ENCODE measurements around the gene ARMH3. TPM values are rescaled to one million over a fixed set of nuclear protein-coding genes. Genes with fewer than 3 reads are reported as not detected.

Gene ARMH3
- total RNA-seq, 1 donor from 2014 or later = 20.0 TPM

GRCh38 chr10:101974091-101974971 lies 81.6 kb downstream of the ARMH3 start:
- peak; percentile 8 for DNase-seq

- DNase-seq = no peak
These were observed 83.2 kb downstream of the ARMH3 start for GRCh38 chr10:101972761-101973160.

- no peak for DNase-seq
These were observed 86.5 kb downstream of the ARMH3 start for GRCh38 chr10:101969412-101969922.

GRCh38 chr10:101968940-101969321 lies 87.0 kb downstream of the ARMH3 start:
- no peak for DNase-seq

GRCh38 chr10:101968286-101968939 lies 87.6 kb downstream of the ARMH3 start:
- peak; percentile 12 for DNase-seq

GRCh38 chr10:101967713-101968112 lies 88.3 kb downstream of the ARMH3 start:
- DNase-seq = no peak

- DNase-seq = no peak
These were observed 88.9 kb downstream of the ARMH3 start for GRCh38 chr10:101967119-101967518.

GRCh38 chr10:101965075-101965765 lies 90.8 kb downstream of the ARMH3 start:
- no peak for DNase-seq

GRCh38 chr10:101961591-101962498 lies 94.1 kb downstream of the ARMH3 start:
- DNase-seq = no peak

- DNase-seq = no peak
These were observed 95.0 kb downstream of the ARMH3 start for GRCh38 chr10:101960879-101961395.

- no peak for DNase-seq
These were observed 96.5 kb downstream of the ARMH3 start for GRCh38 chr10:101959346-101959916.

- no peak for DNase-seq
These were observed 97.3 kb downstream of the ARMH3 start for GRCh38 chr10:101958691-101959090.

GRCh38 chr10:101956898-101957297 lies 99.1 kb downstream of the ARMH3 start:
- DNase-seq = no peak

- no peak for DNase-seq
These were observed 99.9 kb downstream of the ARMH3 start for GRCh38 chr10:101956117-101956516.

- DNase-seq = no peak
These were observed 103.8 kb downstream of the ARMH3 start for GRCh38 chr10:101952191-101952590.

GRCh38 chr10:101950213-101950612 lies 105.8 kb downstream of the ARMH3 start:
- no peak for DNase-seq

GRCh38 chr10:101941871-101942270 lies 114.1 kb downstream of the ARMH3 start:
- no peak for DNase-seq

- no peak for DNase-seq
These were observed 115.1 kb downstream of the ARMH3 start for GRCh38 chr10:101940916-101941315.

GRCh38 chr10:101939729-101940128 lies 116.2 kb downstream of the ARMH3 start:
- peak; percentile 11 for DNase-seq

GRCh38 chr10:101939008-101939648 lies 116.8 kb downstream of the ARMH3 start:
- DNase-seq = peak; percentile 45

All from tongue (tissue), 2 donors.